Spleen (tissue), 7 donors: Measurements from ENCODE around the gene CCDC86.

Experiments used
- CTCF ChIP-seq, 11 experiments: fragments of 200-600 bp in 7 of 11; fragments of 450-650 bp in 4 of 11; sonication (generic) in 4 of 11; IDR thresholded peaks in 8 of 11; conservative IDR thresholded peaks in 3 of 11; 1 replicate in 7 of 11; 2 replicates in 4 of 11; pipeline versions ENCODE4 v1.4.0 to v1.8.0; 2016 to 2021; ENCODE audit warnings: antibody characterized with exemption in 11 of 11, inconsistent platforms in 4 of 11, mild to moderate bottlenecking in 1 of 11
- POLR2A ChIP-seq, 3 donors: fragments of 450-650 bp; IDR thresholded peaks; one replicate each; pipeline ENCODE4 v1.5.1; 2017; ENCODE audit warnings: antibody characterized with exemption in 3 of 3, mild to moderate bottlenecking in 1 of 3
- POLR2AphosphoS5 ChIP-seq, 3 donors: sonication (generic); formaldehyde crosslinking; IDR thresholded peaks; one replicate each; pipeline ENCODE4 v1.5.1; 2017; ENCODE audit warnings: antibody characterized with exemption in 3 of 3
- donor health status: DM: no; HTN: no; CAD: no; lungs with moderate emphysema.
- donor health status: DM: no; HTN: no; CAD: no.
- donor health status: DM: no; HTN: no; CAD: no.

GRCh38 chr11:60844045-60844869, 2.3 kb downstream of the CCDC86 start:
- no peak for TF ChIP-seq POLR2AphosphoS5 (IDR thresholded peaks at IDR 0.05)
- no peak for TF ChIP-seq CTCF (IDR thresholded peaks at IDR 0.05 in 8 of 11, conservative IDR thresholded peaks at IDR 0.05 in 3 of 11)
- TF ChIP-seq POLR2A (IDR thresholded peaks at IDR 0.05): no peak
